ENCODE data around the gene HOTAIR.
A peak's percentile ranks its signal among the peaks of the same experiment; 100 is the strongest.

Gene HOTAIR

GRCh38 chr12:54006559-54007220, 31.9 kb upstream of the HOTAIR start:
- DNase-seq = no peak
- Histone ChIP-seq H3F3A (ENCODE audit: insufficient read depth, low read length) (no peaks in the 10 kb centered on the region), H3K27ac (ENCODE audit: low read length) (no peak overlapping the region), H3K4me2 (ENCODE audit: low read depth, low read length) (peak overlapping the region; percentile 96), H3K79me2 (ENCODE audit: low read length) (no peaks in the 10 kb centered on the region), H3K27me3 (replicated peaks; ENCODE audit: insufficient read depth, low read length) (peaks cover 93% of the 10 kb centered on the region), H2AFZ (ENCODE audit: low read length) (peak overlapping the region; percentile 35; the same call in 1 of the 2 replicates), H3K36me3 (replicated peaks; ENCODE audit: insufficient read depth, low read length) (no peaks in the 10 kb centered on the region), H4K20me1 (ENCODE audit: insufficient read depth, low read length) (no peaks in the 10 kb centered on the region), H3K4me1 (ENCODE audit: low read length) (0 out of 2 replicates have a peak, but pooled peaks cover 5% of the 10 kb centered on the region), H3K9me2 (replicated peaks; ENCODE audit: insufficient read depth, low read length) (no peaks in the 10 kb centered on the region), H3K9ac (ENCODE audit: low read length) (peak overlapping the region; percentile 30; the same call in 1 of the 2 replicates), H3K9me3 (replicated peaks; ENCODE audit: insufficient read depth, low read length) (no peaks in the 10 kb centered on the region), H3K4me3 (ENCODE audit: low read length) (peak overlapping the region; percentile 61)
- TF ChIP-seq EZH2phosphoT487 (IDR thresholded peaks at IDR 0.05; ENCODE audit: low read length) (no peak), CTCF (IDR thresholded peaks at IDR 0.05; ENCODE audit: low read length) (no peak), EZH2 (optimal IDR thresholded peaks at IDR 0.05; ENCODE audit: low read depth, low read length) (no peak)

- H3K4me1 ChIP-seq (ENCODE audit: low read length) = 0 out of 2 replicates have a peak, but pooled peaks cover 5% of the 10 kb centered on the region
- H2AFZ ChIP-seq (ENCODE audit: low read length) = peak overlapping the region; percentile 35
- peak overlapping the region; percentile 96 for H3K4me2 ChIP-seq (ENCODE audit: low read depth, low read length)
- peak overlapping the region; percentile 30; the same call in 1 of the 2 replicates for H3K9ac ChIP-seq (ENCODE audit: low read length)
- H3K9me3 ChIP-seq (replicated peaks; ENCODE audit: insufficient read depth, low read length) = no peaks in the 10 kb centered on the region
- no peak for TF ChIP-seq EZH2phosphoT487 (IDR thresholded peaks at IDR 0.05; ENCODE audit: low read length)
- peak; percentile 77 for TF ChIP-seq EZH2 (optimal IDR thresholded peaks at IDR 0.05; ENCODE audit: low read depth, low read length)
- TF ChIP-seq CTCF (IDR thresholded peaks at IDR 0.05; ENCODE audit: low read length) = peak; percentile 87
- H3K4me3 ChIP-seq (ENCODE audit: low read length) = peak overlapping the region; percentile 61
- DNase-seq = peak; percentile 76
- peaks cover 93% of the 10 kb centered on the region for H3K27me3 ChIP-seq (replicated peaks; ENCODE audit: insufficient read depth, low read length)
- H4K20me1 ChIP-seq (ENCODE audit: insufficient read depth, low read length) = no peaks in the 10 kb centered on the region
- no peaks in the 10 kb centered on the region for H3F3A ChIP-seq (ENCODE audit: insufficient read depth, low read length)
- no peak overlapping the region for H3K27ac ChIP-seq (ENCODE audit: low read length)
- no peaks in the 10 kb centered on the region for H3K9me2 ChIP-seq (replicated peaks; ENCODE audit: insufficient read depth, low read length)
- no peaks in the 10 kb centered on the region for H3K79me2 ChIP-seq (ENCODE audit: low read length)
- no peaks in the 10 kb centered on the region for H3K36me3 ChIP-seq (replicated peaks; ENCODE audit: insufficient read depth, low read length)
These were observed 31.3 kb upstream of the HOTAIR start for GRCh38 chr12:54005853-54006558.

GRCh38 chr12:54005531-54005852, 30.7 kb upstream of the HOTAIR start:
- no peaks in the 10 kb centered on the region for H4K20me1 ChIP-seq (ENCODE audit: insufficient read depth, low read length)
- no peak overlapping the region for H2AFZ ChIP-seq (ENCODE audit: low read length)
- no peak overlapping the region for H3K9ac ChIP-seq (ENCODE audit: low read length)
- H3K4me2 ChIP-seq (ENCODE audit: low read depth, low read length) = no peak overlapping the region
- TF ChIP-seq EZH2 (optimal IDR thresholded peaks at IDR 0.05; ENCODE audit: low read depth, low read length) (no peak), CTCF (IDR thresholded peaks at IDR 0.05; ENCODE audit: low read length) (no peak), EZH2phosphoT487 (IDR thresholded peaks at IDR 0.05; ENCODE audit: low read length) (no peak)
- no peak overlapping the region for H3K27ac ChIP-seq (ENCODE audit: low read length)
- no peak for DNase-seq
- no peaks in the 10 kb centered on the region for H3K9me3 ChIP-seq (replicated peaks; ENCODE audit: insufficient read depth, low read length)
- no peak overlapping the region for H3K4me3 ChIP-seq (ENCODE audit: low read length)
- no peaks in the 10 kb centered on the region for H3F3A ChIP-seq (ENCODE audit: insufficient read depth, low read length)
- H3K4me1 ChIP-seq (ENCODE audit: low read length) = 0 out of 2 replicates have a peak, but pooled peaks cover 5% of the 10 kb centered on the region
- no peaks in the 10 kb centered on the region for H3K36me3 ChIP-seq (replicated peaks; ENCODE audit: insufficient read depth, low read length)
- H3K27me3 ChIP-seq (replicated peaks; ENCODE audit: insufficient read depth, low read length) = peaks cover 93% of the 10 kb centered on the region
- H3K79me2 ChIP-seq (ENCODE audit: low read length) = no peaks in the 10 kb centered on the region
- no peaks in the 10 kb centered on the region for H3K9me2 ChIP-seq (replicated peaks; ENCODE audit: insufficient read depth, low read length)

All from MM.1S (cell line).